ENCODE results near the gene UNC5C.

The UNC5C gene

DNA sequence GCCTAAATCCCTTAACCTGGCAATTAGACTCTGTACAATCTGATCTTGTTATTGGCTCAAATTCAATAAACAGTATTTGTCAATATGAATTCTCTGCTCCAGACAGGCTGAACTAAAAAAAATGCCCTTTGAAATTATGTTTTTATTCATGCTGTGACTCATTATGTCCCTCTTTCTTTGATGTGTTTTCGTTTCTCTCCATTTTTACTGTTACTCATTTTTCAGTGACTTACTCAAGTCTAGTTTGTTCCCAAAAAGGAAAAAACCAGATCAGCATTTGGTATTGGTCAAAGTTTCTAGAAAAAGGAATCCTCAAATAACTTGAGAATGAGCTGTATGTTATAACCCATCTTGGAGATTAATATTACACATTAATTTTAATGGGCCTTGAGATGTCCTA lies 40.4 kb downstream of the UNC5C start:
- Mint-ChIP-seq H3K36me3 (ENCODE audit: low read depth) (peaks cover 10% of the 10 kb centered on the region), H3K27ac (no peak overlapping the region), H3K27me3 (ENCODE audit: low read depth, poor library complexity) (no peaks in the 10 kb centered on the region), H3K4me1 (peaks cover 26% of the 10 kb centered on the region), H3K4me3 (no peak overlapping the region), H3K9me3 (peaks cover 4% of the 10 kb centered on the region)
- TF ChIP-seq, protein P1, sequence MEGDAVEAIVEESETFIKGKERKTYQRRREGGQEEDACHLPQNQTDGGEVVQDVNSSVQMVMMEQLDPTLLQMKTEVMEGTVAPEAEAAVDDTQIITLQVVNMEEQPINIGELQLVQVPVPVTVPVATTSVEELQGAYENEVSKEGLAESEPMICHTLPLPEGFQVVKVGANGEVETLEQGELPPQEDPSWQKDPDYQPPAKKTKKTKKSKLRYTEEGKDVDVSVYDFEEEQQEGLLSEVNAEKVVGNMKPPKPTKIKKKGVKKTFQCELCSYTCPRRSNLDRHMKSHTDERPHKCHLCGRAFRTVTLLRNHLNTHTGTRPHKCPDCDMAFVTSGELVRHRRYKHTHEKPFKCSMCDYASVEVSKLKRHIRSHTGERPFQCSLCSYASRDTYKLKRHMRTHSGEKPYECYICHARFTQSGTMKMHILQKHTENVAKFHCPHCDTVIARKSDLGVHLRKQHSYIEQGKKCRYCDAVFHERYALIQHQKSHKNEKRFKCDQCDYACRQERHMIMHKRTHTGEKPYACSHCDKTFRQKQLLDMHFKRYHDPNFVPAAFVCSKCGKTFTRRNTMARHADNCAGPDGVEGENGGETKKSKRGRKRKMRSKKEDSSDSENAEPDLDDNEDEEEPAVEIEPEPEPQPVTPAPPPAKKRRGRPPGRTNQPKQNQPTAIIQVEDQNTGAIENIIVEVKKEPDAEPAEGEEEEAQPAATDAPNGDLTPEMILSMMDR (IDR thresholded peaks at IDR 0.05): no peak
- DNase-seq: no peak

DNA sequence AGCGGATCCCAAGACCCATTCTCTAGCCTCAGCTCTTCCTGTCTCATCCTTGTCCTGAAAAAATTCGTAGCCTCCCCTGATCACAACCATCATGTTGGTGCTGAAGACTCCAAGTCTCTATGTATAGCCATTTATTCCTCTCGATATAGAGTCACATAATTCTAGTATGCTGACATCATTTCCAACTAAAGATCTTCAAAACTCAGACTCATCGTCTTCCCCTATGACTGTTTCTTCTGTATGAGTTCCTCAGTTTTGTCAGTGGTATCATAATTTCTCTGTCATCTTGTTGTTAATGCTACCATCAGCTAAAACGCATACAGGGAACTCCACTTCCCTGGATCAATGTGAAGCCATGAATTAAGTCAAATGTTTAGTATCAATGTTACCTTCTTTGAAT lies 41.2 kb downstream of the UNC5C start:
- H3K27me3 Mint-ChIP-seq (ENCODE audit: low read depth, poor library complexity): no peaks in the 10 kb centered on the region
- H3K27ac Mint-ChIP-seq: no peak overlapping the region
- H3K36me3 Mint-ChIP-seq (ENCODE audit: low read depth): peaks cover 10% of the 10 kb centered on the region
- no peak for DNase-seq
- H3K4me3 Mint-ChIP-seq: no peak overlapping the region
- peaks cover 4% of the 10 kb centered on the region for H3K9me3 Mint-ChIP-seq
- H3K4me1 Mint-ChIP-seq: peaks cover 26% of the 10 kb centered on the region
- TF ChIP-seq, protein P1 (IDR thresholded peaks at IDR 0.05): no peak

DNA sequence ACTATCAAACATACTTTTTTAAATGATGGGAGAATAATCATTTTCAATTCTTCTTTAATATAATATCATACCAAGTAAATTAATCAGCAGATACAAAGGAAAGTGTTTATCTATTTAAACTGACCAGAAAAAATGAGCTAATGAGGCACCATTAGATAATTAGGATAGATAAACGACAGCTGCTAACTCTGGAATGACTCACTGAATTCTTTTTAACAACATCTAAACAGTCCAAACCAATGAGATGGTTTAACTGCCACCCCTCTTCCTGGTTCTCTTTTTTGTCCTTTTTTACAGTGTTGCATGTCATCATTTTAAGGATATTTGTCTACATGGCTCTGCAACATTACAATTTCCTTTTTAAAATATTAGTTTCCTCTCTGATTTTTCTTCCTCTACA lies 41.6 kb downstream of the UNC5C start:
- Mint-ChIP-seq H3K9me3 (peaks cover 4% of the 10 kb centered on the region), H3K4me3 (no peak overlapping the region), H3K4me1 (peaks cover 26% of the 10 kb centered on the region), H3K36me3 (ENCODE audit: low read depth) (peaks cover 10% of the 10 kb centered on the region), H3K27ac (no peak overlapping the region), H3K27me3 (ENCODE audit: low read depth, poor library complexity) (no peaks in the 10 kb centered on the region)
- DNase-seq: no peak
- TF ChIP-seq, protein P1 (IDR thresholded peaks at IDR 0.05): no peak

DNA sequence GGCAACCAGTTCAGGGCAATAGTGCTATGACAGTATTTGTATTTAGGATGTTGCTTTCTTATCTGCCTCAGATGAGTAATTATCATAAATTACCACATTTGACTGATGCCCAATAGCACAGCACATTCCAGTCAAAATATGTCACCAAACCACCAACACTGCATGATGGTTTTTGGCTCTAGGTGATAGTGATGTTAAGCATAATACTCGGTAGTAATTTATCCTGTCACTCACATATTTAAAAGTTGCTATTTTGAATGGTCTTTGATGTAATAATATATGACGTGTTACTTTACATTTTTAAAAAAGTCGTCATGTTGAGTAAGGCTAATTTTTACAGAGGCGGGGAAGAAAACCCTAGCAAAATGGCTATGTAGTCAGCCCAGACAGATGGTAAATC lies 42.5 kb downstream of the UNC5C start:
- no peak for DNase-seq
- peaks cover 10% of the 10 kb centered on the region for H3K36me3 Mint-ChIP-seq (ENCODE audit: low read depth)
- peaks cover 4% of the 10 kb centered on the region for H3K9me3 Mint-ChIP-seq
- no peak overlapping the region for H3K4me3 Mint-ChIP-seq
- H3K27me3 Mint-ChIP-seq (ENCODE audit: low read depth, poor library complexity): no peaks in the 10 kb centered on the region
- peaks cover 26% of the 10 kb centered on the region for H3K4me1 Mint-ChIP-seq
- H3K27ac Mint-ChIP-seq: no peak overlapping the region
- TF ChIP-seq, protein P1 (IDR thresholded peaks at IDR 0.05): no peak

DNA sequence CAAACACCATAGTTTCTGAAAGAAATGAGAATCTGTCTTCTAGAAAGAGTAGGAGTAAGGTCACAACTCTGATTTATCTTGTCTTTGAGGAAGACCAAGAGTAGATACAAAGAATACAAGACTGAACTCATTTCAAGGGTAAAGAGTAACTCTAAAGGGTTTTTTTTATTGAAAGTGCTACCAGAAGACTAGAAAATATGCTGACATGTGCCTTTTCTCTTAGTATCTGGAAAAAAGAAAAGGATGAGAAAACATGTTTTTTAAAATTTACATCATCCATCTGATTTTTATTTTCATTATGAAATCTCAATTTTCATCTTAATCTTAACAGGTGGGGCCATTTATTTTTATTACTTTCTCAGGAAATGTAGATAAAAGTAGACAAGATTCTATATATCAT lies 43.0 kb downstream of the UNC5C start:
- Mint-ChIP-seq H3K36me3 (ENCODE audit: low read depth) (peaks cover 10% of the 10 kb centered on the region), H3K27me3 (ENCODE audit: low read depth, poor library complexity) (no peaks in the 10 kb centered on the region), H3K9me3 (peaks cover 4% of the 10 kb centered on the region), H3K4me3 (no peak overlapping the region), H3K4me1 (peaks cover 26% of the 10 kb centered on the region), H3K27ac (no peak overlapping the region)
- TF ChIP-seq, protein P1 (IDR thresholded peaks at IDR 0.05): no peak
- no peak for DNase-seq

DNA sequence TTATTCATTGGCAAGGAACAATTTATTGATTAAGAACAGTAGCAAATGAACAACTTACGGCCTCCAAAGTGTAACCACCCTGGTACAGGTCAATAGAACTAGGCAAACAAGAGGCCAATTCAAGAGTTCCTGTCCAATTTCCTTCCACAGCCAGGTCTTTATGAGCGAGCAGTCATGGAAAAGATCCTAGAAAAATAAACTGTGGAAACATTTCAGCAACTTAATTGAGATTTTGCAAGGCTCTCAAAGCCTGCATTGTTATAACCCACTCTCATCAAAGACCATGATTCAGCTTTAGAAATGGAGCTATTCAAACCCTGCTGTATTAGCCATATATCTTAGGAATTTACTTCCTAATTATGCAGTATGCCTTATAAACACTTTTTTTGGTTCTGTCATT lies 43.6 kb downstream of the UNC5C start:
- Mint-ChIP-seq H3K36me3 (ENCODE audit: low read depth) (peaks cover 10% of the 10 kb centered on the region), H3K4me3 (no peak overlapping the region)
- TF ChIP-seq, protein P1 (IDR thresholded peaks at IDR 0.05): no peak

More for the DNA sequence above, 43.6 kb downstream of the UNC5C start:
- Mint-ChIP-seq H3K9me3 (peaks cover 4% of the 10 kb centered on the region), H3K27me3 (ENCODE audit: low read depth, poor library complexity) (no peaks in the 10 kb centered on the region), H3K4me1 (peaks cover 30% of the 10 kb centered on the region), H3K27ac (no peak overlapping the region)
- DNase-seq: no peak

Measured in nephron progenitor cell (in vitro differentiated cells).